Measurements from ENCODE around the gene TMPRSS4.

TMPRSS4 gene

GRCh38 chr11:118153976-118154375, 77.1 kb downstream of the TMPRSS4 start:
- no peak for DNase-seq (ENCODE audit: low read depth)

DNA sequence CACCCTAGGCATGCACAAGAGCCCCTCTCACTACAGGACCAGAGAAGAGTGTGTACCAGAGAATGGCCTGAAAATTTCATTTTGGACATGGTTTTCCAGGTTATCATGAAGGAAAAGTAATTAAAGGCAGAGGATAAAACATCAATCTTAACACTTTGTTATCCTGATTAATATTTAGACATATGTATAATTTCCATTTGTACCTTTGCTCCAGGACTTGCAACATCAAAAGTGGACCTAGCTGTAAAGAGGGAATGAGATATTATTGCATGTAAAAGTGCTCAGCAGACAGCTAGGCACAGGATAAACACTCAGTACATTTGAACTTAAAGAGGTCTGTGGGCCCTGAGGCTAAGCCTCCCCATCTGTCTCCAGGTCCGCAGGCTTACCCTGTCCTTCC, 77.8 kb downstream of the TMPRSS4 start:
- DNase-seq (ENCODE audit: low read depth) = no peak

- no peak for DNase-seq (ENCODE audit: low read depth)
These were observed 79.1 kb downstream of the TMPRSS4 start for GRCh38 chr11:118155776-118156530.

GRCh38 chr11:118156531-118157185, 79.8 kb downstream of the TMPRSS4 start:
- peak; percentile 15 for DNase-seq (ENCODE audit: low read depth)

DNA sequence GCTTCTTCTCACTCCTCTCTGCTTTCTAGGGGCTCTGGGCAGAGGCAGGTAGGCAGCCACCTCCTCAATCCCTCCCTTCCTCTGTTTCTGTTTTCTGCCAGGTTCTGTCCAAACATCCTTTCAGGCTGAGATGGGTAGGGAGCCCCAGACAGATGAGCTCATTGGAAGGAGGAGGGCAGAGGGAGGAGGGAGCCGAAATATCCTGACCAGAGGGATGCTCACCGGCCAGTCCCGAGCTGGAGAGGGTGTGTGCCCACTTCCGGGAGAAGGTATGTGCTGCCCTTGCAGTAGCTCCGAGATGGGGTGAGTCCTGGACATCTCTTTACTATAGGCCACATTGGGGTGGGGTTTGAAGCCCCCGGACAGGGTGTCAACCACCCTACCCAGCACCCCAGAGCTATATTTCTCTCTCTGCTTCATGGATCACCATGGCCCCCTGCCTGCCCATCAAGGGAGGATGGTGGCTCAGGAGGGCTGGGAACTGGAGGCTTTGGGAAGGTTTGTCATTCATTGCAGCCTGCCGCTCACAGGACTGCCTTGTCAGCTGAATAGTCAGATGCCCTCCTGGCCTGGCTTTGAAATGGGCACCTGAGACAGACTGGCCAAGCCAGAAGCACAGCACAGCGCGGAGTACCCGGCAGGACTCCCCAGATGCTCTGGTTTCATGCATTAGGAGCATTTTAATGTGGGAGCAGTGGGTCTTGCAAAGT, 80.5 kb downstream of the TMPRSS4 start:
- no peak for DNase-seq (ENCODE audit: low read depth)

DNA sequence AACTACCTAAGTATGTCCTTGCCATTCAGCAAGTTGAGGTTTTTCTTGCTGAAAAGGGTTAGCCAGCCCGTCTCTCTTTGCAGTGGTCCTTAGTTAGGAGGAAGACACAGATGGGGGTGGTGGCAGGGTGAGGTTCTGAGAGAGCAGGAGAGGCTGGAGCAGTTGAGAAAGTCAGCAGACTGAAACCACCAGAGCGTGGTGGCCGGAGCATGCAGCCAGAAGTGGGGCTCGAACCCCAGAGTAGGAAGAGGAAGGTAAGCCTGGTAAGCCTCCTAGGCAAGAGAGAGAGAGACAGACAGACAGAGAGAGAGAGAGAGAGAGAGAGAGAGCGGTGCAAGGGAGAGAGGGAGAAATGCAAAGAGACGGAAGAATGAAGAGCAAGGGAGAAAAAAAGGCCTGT, 84.9 kb downstream of the TMPRSS4 start:
- no peak for DNase-seq (ENCODE audit: low read depth)

DNA sequence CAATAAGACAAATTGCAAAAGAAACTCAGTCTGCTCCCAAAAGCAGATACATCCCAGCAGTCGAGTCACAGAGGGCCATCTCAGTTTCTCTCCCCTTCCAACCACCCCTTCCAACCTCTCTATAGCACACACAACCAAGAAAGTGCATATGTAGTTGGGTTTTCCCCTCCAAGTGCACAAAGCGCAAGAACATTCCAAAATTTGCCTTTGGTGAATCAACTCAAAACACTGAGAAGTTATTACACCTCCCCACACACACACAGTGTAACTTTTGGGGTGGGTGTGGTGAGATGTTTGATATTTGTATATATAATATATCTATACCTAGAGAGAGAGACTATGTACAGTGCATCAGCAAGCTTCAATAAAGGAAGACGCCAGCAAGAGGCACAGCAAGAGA, 86.0 kb downstream of the TMPRSS4 start:
- no peak for DNase-seq (ENCODE audit: low read depth)

- no peak for DNase-seq (ENCODE audit: low read depth)
These were observed 86.6 kb downstream of the TMPRSS4 start for GRCh38 chr11:118163494-118163893.

DNA sequence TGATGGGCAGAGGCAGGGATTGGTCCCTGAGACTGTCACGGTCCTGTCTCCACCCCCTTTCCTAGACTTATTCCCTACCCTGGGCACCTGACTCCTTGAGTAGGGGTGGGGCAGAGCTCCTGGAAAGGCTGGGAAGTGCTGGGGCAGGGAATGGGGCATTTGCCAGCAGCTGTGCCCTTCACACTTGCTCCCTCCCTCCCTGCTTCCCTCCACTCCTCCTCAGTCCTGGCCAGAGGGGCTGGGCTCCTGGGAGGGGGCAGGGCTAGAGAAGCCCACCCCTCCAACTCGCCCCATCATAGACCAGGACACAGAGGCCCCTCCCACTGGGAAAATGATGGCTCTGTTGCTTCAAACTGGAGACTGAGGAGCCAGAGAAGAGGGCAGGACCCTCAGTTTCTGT, 88.0 kb downstream of the TMPRSS4 start:
- DNase-seq (ENCODE audit: low read depth) = no peak

- DNase-seq (ENCODE audit: low read depth) = no peak
These were observed 89.8 kb downstream of the TMPRSS4 start for GRCh38 chr11:118166641-118167040.

- DNase-seq (ENCODE audit: low read depth) = no peak
These were observed 90.4 kb downstream of the TMPRSS4 start for GRCh38 chr11:118167253-118167652.

DNA sequence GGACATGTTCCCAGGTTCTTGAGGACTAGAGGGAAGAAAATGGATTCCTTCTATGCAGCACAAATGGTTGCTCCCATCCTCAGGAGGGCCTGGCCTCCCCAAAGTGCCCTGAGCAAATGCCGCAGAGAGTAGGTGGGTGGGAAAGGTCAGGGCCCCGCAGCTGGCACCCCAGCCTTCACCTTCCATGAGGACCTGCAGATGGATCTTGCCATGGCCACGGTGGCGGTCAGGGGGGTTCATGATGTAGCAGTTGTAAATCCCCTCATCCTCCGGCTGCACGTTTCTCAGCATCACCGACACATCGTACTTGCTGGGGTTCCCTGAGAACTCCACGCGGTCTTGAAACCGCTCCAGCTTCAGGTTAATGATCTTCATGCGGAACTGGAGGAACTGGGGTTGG, 91.0 kb downstream of the TMPRSS4 start:
- DNase-seq (ENCODE audit: low read depth) = no peak

GRCh38 chr11:118168316-118168715, 91.4 kb downstream of the TMPRSS4 start:
- no peak for DNase-seq (ENCODE audit: low read depth)

DNA sequence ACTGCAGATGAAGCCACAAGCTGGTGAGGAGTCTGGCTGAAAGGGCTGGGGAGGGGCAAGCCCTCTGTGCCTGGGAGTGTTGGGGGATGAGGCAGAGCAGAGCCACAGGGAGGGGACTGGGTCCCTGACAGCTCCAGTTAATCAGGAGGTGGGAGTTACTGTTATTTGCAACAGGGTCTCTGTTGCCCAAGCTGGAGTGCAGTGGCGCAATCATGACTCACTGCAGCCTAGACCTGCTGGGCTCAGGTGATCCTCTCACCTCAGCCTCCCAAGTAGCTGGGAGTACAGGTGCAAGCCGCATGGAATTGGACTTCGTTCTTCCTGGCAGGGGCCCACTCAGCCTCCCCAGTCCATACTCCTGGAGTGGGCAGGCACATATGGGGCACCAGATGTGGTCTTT, 91.9 kb downstream of the TMPRSS4 start:
- no peak for DNase-seq (ENCODE audit: low read depth)

- DNase-seq (ENCODE audit: low read depth) = no peak
These were observed 92.6 kb downstream of the TMPRSS4 start for GRCh38 chr11:118169300-118170140.

DNA sequence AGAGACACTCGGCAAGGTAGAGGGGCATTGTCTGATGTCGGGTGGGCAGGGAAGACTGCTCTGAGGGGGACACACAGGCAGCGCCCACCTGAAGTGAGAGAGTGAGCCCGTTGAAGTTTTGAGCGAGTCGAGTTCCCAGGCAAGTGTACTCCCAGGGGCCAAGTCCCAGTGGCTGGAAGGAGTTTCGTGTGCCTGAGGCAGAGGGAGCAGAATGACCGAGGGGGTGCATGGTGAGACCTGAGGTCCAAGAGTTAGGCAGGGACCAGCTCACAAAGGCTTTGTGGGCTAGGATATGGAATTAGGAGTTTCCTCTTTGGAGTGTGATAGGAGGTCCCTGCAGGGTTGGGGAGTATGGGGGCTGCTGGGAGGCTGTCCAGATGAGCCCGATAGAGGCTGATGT, 93.4 kb downstream of the TMPRSS4 start:
- DNase-seq (ENCODE audit: low read depth) = no peak

DNA sequence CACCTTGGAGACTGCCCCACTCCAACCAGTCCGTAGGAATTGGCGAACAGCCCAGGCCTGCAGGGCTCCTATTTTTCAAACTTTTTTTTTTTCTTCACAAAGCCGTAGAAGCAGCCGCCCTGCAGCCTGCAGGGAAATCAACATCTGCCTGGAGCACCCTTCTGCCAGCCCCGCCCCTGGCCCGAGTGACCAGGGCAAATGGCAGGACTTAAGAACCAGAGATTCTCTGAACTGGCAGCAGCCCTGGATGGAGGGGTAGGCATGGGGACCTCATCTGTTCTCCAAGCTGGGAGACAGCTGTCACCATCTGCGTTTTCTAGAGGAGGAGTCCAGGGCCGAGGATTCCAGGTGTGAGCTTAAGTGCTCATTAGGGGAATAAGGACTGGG, 94.0 kb downstream of the TMPRSS4 start:
- DNase-seq (ENCODE audit: low read depth) = no peak

Data from activated T-cell treated with anti-CD3 and anti-CD28 coated beads for 48 hours (primary cell).